GM19035 (cell line): Measurements from ENCODE around the gene GRPEL1.

ENCODE experiments used
- ATAC-seq: cut with Tn5 transposase; IDR thresholded peaks from one replicate; pipeline ENCODE4 v1.9.1; 2021; ENCODE audit not compliant: unreplicated experiment

GRPEL1 gene

DNA sequence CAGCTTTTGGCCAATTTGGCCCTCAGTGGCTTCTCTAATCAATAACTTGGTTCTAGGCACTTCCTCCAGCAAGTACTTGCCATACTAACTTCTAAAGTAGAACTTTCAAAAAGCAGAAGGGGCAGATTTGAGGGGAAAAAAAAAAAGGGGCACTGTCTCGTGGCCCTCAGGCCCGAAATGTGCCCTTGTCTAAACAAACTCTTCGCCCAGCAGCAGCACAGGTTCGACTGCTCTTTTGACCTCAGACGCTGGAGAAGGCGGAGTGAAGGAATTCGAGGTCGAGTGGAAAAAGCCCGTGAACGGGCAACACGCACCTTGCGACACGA, 775 bp downstream of the GRPEL1 start:
- no peak for ATAC-seq

DNA sequence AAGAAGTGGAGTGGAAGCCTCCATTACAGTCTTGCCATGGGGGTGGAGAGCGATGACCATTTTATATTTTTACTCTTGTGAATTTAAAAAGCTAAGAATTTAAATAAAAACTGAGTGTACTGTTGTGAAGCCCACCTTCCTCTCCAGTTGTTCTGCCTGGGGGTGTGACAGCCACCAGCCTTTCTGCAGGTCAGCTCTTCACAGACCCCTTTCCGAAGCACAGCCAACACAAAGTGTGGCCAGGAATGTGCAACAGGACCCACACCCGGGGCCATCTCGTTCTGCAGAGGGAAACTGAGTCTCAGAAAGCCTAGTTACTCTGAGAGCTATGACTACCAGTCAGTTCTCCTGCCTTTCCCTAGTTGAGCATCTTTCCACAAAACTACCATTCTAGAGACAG, 1.4 kb downstream of the GRPEL1 start:
- ATAC-seq = no peak

GRCh38 chr4:7066006-7066405, 1.9 kb downstream of the GRPEL1 start:
- no peak for ATAC-seq

DNA sequence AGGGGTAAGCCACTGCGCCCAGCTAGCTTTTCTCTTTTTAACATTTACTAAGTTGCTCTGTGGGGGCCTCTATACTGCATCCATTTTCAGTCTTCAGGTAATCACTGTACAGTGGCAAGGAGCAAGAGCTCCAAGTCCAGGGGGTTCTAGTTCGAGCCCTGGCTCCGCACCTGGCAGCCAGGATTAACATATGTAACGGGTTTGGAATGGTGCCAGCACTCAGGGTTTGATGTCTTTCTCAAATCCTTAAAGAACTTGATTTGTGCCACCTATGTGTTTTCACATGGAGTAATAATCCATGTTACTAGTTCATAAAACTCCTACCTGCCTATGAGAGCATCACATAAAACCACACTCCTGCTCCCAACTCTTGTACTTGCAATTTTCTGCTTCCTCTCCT, 4.5 kb downstream of the GRPEL1 start:
- no peak for ATAC-seq

GRCh38 chr4:7062816-7063215, 5.0 kb downstream of the GRPEL1 start:
- no peak for ATAC-seq

- ATAC-seq = no peak
Measured at GRCh38 chr4:7061815-7062214, 6.0 kb downstream of the GRPEL1 start.

DNA sequence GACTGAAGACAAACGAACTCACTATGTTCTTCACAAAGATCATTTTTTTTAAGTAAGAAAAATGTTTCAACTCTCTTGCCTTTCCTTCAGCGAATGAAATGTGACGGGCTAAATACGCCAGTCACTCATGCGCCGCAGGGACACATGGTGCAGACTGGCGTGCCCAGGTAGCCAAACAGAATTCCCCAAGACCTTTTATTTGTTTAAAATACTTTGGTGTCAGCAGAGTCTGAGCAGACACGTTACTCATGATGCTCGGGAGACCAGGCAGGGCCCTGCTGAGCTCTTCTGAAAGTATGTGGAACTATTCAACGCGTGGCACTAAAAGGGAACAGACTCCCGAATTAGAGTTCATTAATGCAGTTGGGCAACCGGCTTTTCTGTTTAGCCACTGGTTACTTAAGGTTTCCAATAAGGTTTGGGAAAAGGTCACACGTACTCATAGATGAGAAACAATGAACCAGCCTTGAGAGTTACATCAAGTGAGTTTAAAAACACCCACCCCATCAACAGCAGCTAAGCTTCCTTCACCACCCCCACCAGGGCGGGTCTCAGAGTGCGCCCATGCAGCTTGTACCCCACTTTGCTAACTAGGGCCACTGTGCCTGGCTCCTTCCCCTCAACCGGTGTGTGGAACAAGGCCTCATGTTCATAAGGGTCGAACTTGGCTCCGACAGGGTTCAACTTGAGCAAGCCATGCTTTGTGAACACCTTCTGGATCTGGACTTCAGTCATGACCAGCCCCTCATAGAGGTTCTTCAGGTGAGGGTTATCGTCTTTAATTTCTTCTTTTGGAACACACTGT, 7.3 kb downstream of the GRPEL1 start:
- ATAC-seq = no peak

GRCh38 chr4:7059662-7060061, 8.2 kb downstream of the GRPEL1 start:
- ATAC-seq = no peak

DNA sequence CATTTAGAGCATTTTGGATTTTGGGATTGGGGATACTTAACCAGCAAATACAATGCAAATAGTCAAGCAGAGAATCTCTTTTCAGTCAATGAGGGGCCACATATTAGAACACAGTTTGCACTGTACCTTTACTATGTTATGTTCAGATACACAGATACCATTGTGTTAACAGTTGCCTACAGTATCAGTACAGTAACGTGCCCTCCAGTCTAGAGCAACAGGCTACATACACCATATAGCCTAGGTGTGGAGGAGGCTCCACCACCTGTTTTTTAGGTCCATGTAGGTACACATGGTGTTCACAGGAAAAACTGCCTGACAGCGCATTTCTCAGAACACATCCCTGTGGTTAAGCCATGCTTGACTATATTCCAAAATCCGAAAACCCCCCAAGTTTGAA, 9.1 kb downstream of the GRPEL1 start:
- no peak for ATAC-seq

DNA sequence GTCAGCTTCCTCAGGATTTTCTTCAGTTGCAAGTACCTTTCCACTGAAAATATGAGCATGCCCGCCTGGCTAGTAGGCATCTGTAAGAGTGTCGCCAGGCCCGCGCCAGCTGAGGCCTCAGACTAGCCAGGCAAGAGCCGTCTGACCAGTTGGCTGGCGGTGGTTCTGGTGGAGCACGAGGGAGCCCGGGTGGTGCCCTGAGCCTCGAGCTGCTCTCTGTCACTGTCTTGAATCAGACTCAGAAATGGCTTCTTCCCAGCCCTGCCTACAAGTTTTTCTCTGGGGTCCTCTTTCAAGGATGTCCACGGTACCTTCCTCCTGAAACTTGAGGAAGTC, 11.9 kb downstream of the GRPEL1 start:
- no peak for ATAC-seq

DNA sequence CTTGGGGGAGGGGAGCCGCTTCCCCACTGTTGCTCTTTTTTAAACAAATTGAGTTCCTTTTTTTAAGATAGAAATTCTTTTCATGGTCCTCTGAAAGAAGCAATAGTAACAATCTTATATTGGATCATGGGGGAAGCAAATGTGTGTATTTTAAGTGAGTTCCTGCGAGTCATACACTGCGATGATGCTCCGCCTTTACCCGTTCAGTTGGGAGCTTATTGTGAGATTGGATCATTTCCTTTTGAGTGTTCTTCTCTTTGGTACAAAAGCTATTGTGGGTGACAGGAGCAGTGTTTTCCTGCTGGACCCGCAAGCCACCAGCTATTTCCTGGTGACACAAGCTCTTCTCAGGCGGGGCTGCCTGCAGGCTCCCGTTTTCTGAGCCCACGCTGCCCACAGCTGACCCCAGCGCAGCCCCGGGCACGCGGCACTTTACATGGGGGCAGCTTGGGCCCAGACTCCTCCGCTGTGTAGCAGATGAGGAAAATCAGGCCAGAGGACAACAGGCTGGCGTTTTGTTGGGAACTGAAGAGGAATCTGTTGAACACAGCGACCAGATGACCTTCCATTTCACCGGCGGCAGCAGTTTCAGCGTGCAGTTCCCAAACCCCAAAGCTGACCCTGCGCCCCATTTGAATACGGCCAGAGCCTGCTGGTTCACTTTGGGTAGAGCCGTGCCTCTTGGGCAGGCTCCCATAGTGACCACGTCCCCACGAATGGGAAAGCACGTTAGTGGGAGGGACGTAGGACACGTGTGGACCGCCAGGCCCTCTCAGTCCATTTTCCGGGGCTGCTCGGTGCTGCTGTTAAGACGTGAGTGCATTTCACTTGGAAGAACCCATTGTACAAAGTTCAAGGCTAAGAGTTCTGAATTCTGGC, 12.5 kb downstream of the GRPEL1 start:
- no peak for ATAC-seq

GRCh38 chr4:7054106-7054880, 13.6 kb downstream of the GRPEL1 start:
- no peak for ATAC-seq

DNA sequence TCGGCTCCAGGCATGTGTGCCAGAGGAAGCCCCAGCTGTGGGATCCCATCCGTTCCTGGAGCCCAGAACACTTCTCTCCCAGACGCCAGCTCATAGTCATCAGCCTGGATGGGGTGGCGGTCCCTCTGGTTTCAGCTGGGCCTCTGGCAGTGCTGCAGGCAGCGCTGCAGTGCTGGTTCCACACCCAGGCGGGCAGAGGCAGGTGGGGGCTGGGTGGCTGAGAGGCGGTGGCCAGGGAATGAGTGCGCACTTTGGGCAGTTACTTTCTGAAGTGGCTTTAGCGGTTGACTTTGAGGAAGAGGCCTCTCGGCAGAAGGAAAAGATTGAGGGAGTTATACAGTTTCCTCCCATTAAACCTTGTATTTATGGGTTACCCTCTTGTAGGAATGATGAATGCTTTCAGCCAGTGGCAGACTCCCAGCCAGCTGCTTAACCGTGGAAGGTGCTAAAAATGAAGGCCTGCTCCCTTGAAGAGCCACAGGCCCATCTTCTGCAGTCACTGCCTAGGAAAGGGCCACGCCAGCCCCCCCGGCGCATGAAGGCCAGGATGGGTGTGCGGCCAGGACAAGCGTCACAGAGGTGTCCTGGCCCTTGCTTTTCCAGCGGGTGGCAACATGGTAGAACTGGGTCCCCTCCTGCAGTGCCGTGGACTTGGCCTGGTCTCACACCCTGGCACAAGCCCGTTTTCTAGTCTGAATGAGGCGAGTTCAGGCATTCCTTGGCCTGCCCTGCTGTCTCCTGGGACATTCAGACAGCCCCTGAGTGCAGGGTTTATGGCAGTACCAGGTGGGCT, 14.7 kb downstream of the GRPEL1 start:
- no peak for ATAC-seq

GRCh38 chr4:7052313-7052712, 15.6 kb downstream of the GRPEL1 start:
- ATAC-seq = no peak

GRCh38 chr4:7051905-7052304, 16.0 kb downstream of the GRPEL1 start:
- ATAC-seq = no peak

DNA sequence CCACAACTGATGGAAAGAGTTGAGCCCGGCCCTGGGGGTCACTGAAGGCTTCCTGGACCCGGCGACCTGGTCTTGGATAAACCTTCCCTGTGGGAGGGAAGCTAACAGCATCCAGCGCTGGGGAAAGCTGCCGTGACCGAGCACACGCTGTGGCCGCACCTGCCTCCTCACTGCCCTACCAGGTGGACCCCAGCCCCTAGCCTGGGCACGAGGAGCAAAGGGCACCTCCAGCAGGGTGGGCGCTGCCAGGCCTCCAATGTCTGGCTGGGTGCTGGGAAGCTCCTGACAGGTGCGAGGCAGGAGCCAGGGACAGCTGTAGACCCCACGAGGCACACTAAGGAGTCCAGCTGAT, 16.7 kb downstream of the GRPEL1 start:
- ATAC-seq = no peak

DNA sequence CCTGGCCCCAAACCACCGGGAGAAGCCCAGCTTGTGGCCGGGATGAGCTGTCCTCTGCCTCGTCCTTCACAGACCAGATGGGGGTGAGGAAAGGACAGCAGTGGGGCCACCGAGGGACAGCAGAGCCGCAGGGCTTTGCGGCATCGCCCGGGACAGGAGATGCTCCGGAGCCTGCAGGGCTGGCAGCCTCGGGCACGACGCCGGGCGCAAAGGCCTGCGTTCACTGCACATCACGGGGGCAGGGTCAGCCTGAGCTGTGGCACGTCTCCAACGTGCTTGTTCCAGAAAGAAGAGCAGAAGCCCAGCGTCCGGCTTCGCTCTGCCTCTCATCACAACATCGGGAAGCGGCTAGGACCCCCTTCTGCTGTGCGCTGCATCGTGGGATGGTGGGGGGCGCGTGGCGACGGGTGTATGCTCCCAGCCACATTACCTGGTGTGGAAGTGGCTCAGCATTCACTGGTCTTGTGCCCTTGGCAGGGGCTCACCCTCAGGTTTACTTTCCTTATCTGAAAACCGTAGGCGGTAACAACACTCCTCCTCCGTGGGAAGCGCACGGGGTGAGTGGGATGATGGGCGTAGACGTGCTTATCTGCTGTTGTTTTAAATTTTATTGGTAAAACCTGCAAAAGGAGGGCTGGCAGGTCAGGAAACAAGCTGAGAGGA, 17.3 kb downstream of the GRPEL1 start:
- ATAC-seq = no peak

- no peak for ATAC-seq
Measured at GRCh38 chr4:7049739-7050138, 18.1 kb downstream of the GRPEL1 start.

GRCh38 chr4:7049295-7049694, 18.6 kb downstream of the GRPEL1 start:
- ATAC-seq = no peak

DNA sequence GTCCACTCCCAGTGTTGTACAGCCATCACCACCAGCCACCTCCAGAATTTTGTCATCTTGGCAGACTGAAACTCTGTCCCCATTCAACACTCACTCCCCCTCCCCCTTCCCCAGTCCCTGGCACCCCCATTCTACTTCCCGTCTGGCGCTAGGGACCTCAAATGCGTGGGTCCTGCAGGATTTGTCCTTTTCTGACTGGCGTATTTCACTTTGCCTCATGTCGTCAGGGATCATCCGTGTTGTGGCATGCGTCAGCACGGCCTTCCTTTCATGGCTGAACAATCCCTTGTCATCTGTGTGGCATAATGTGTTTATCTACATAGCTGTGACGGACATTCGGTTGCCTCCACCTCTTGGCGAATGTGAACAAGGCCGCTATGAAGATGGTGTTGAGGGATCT, 19.2 kb downstream of the GRPEL1 start:
- ATAC-seq = no peak

GRCh38 chr4:7046971-7047370, 20.9 kb downstream of the GRPEL1 start:
- no peak for ATAC-seq
